Sigmoid colon (tissue), 4 donors: ENCODE data around the gene TTI1.
"Not testable (repeated sequence)": the region's sequence is repeated elsewhere in the genome, so short reads cannot be mapped to it uniquely, and the experiment has no call there.

Experiments used
- EP300 ChIP-seq, 4 donors: sonication (generic); formaldehyde crosslinking; IDR thresholded peaks; one replicate each; pipeline ENCODE4 v1.6.1; 2017; ENCODE audit warnings: antibody characterized with exemption in 4 of 4
- POLR2A ChIP-seq, 2 donors: fragments of 450-650 bp; IDR thresholded peaks; one replicate each; pipeline ENCODE4 v1.6.1; 2016; ENCODE audit warnings: antibody characterized with exemption in 2 of 2, mild to moderate bottlenecking in 2 of 2, moderate library complexity in 2 of 2
- TF ChIP-seq, protein P1 (sequence below), 4 experiments: fragments of 450-650 bp in 3 of 4; fragments of 200-600 bp in 1 of 4; IDR thresholded peaks; one replicate each; pipeline ENCODE4 v1.5.1; 2016 to 2019; ENCODE audit warnings: antibody characterized with exemption in 4 of 4, mild to moderate bottlenecking in 3 of 4, moderate library complexity in 2 of 4

DNA sequence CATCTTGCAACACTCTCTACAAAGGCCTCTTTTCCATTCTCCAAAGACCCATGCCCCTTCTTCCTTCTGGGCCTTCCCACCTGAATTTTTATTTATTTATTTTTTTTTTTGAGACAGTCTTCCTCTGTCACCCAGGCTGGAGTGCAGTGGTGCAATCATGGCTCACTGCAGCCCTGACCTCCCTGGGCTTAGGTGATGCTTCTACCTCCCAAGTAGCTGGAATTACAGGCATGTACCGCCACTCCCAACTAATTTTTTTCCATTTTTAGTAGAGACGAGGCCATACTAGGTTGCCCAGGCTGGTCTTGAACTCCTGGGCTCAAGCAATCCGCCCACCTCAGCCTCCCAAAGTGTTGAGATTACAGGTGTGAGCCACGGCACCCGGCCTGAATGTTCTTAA, 23.8 kb downstream of the TTI1 start:
- TF ChIP-seq, protein P1, sequence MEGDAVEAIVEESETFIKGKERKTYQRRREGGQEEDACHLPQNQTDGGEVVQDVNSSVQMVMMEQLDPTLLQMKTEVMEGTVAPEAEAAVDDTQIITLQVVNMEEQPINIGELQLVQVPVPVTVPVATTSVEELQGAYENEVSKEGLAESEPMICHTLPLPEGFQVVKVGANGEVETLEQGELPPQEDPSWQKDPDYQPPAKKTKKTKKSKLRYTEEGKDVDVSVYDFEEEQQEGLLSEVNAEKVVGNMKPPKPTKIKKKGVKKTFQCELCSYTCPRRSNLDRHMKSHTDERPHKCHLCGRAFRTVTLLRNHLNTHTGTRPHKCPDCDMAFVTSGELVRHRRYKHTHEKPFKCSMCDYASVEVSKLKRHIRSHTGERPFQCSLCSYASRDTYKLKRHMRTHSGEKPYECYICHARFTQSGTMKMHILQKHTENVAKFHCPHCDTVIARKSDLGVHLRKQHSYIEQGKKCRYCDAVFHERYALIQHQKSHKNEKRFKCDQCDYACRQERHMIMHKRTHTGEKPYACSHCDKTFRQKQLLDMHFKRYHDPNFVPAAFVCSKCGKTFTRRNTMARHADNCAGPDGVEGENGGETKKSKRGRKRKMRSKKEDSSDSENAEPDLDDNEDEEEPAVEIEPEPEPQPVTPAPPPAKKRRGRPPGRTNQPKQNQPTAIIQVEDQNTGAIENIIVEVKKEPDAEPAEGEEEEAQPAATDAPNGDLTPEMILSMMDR (IDR thresholded peaks at IDR 0.05) = not testable (repeated sequence)
- TF ChIP-seq EP300, POLR2A (IDR thresholded peaks at IDR 0.05): not testable (repeated sequence)
